ENCODE results near the gene PCSK5. TPM values are rescaled to one million over a fixed set of nuclear protein-coding genes. Genes with fewer than 3 reads are reported as not detected.

The PCSK5 gene
- total and polyA plus RNA-seq, 2 of the 8 experiments (the other 6 are each of a cell fraction or from before 2014, with no cell fraction given): 5.5 to 10.7 TPM

- TF ChIP-seq SIN3A (conservative IDR thresholded peaks at IDR 0.05 in 1 of 2, IDR thresholded peaks at IDR 0.05 in 1 of 2; ENCODE audit: low read depth in 1 of 2, low read length in 2 of 2) (no peak), CHD1 (IDR thresholded peaks at IDR 0.05; ENCODE audit: low read depth, low read length) (no peak), RNF2 (IDR thresholded peaks at IDR 0.05; ENCODE audit: borderline replicate concordance, low read depth, low read length, missing control alignments, poor library complexity, severe bottlenecking) (no peak)
- TF ChIP-seq, protein P1, sequence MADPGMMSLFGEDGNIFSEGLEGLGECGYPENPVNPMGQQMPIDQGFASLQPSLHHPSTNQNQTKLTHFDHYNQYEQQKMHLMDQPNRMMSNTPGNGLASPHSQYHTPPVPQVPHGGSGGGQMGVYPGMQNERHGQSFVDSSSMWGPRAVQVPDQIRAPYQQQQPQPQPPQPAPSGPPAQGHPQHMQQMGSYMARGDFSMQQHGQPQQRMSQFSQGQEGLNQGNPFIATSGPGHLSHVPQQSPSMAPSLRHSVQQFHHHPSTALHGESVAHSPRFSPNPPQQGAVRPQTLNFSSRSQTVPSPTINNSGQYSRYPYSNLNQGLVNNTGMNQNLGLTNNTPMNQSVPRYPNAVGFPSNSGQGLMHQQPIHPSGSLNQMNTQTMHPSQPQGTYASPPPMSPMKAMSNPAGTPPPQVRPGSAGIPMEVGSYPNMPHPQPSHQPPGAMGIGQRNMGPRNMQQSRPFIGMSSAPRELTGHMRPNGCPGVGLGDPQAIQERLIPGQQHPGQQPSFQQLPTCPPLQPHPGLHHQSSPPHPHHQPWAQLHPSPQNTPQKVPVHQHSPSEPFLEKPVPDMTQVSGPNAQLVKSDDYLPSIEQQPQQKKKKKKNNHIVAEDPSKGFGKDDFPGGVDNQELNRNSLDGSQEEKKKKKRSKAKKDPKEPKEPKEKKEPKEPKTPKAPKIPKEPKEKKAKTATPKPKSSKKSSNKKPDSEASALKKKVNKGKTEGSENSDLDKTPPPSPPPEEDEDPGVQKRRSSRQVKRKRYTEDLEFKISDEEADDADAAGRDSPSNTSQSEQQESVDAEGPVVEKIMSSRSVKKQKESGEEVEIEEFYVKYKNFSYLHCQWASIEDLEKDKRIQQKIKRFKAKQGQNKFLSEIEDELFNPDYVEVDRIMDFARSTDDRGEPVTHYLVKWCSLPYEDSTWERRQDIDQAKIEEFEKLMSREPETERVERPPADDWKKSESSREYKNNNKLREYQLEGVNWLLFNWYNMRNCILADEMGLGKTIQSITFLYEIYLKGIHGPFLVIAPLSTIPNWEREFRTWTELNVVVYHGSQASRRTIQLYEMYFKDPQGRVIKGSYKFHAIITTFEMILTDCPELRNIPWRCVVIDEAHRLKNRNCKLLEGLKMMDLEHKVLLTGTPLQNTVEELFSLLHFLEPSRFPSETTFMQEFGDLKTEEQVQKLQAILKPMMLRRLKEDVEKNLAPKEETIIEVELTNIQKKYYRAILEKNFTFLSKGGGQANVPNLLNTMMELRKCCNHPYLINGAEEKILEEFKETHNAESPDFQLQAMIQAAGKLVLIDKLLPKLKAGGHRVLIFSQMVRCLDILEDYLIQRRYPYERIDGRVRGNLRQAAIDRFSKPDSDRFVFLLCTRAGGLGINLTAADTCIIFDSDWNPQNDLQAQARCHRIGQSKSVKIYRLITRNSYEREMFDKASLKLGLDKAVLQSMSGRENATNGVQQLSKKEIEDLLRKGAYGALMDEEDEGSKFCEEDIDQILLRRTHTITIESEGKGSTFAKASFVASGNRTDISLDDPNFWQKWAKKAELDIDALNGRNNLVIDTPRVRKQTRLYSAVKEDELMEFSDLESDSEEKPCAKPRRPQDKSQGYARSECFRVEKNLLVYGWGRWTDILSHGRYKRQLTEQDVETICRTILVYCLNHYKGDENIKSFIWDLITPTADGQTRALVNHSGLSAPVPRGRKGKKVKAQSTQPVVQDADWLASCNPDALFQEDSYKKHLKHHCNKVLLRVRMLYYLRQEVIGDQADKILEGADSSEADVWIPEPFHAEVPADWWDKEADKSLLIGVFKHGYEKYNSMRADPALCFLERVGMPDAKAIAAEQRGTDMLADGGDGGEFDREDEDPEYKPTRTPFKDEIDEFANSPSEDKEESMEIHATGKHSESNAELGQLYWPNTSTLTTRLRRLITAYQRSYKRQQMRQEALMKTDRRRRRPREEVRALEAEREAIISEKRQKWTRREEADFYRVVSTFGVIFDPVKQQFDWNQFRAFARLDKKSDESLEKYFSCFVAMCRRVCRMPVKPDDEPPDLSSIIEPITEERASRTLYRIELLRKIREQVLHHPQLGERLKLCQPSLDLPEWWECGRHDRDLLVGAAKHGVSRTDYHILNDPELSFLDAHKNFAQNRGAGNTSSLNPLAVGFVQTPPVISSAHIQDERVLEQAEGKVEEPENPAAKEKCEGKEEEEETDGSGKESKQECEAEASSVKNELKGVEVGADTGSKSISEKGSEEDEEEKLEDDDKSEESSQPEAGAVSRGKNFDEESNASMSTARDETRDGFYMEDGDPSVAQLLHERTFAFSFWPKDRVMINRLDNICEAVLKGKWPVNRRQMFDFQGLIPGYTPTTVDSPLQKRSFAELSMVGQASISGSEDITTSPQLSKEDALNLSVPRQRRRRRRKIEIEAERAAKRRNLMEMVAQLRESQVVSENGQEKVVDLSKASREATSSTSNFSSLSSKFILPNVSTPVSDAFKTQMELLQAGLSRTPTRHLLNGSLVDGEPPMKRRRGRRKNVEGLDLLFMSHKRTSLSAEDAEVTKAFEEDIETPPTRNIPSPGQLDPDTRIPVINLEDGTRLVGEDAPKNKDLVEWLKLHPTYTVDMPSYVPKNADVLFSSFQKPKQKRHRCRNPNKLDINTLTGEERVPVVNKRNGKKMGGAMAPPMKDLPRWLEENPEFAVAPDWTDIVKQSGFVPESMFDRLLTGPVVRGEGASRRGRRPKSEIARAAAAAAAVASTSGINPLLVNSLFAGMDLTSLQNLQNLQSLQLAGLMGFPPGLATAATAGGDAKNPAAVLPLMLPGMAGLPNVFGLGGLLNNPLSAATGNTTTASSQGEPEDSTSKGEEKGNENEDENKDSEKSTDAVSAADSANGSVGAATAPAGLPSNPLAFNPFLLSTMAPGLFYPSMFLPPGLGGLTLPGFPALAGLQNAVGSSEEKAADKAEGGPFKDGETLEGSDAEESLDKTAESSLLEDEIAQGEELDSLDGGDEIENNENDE (IDR thresholded peaks at IDR 0.05; ENCODE audit: insufficient replicate concordance, low read length): no peak
Measured at GRCh38 chr9:76221423-76221822, 330.9 kb downstream of the PCSK5 start (continued).
